T-helper 9 cell (primary cell): Measurements from ENCODE around the gene KIF2C.
A peak's percentile ranks its signal among the peaks of the same experiment; 100 is the strongest.
"Not testable (repeated sequence)": the region's sequence is repeated elsewhere in the genome, so short reads cannot be mapped to it uniquely, and the experiment has no call there.

Source experiments
- DNase-seq: peaks from one replicate; pipeline ENCODE4 v3.0.0-alpha.2; 2020
- total RNA-seq, 2 donors: gene quantifications; one replicate each; lab custom pipeline; 2026; lab: John Stamatoyannopoulos, UW

Gene KIF2C
- total RNA-seq, result 2.4 to 3.9 reads per million in 2 donors

- peak; percentile 93 for DNase-seq
These were observed at the start of gene KIF2C for GRCh38 chr1:44739307-44740178. Gene KIF2C (plus strand): TSS chr1:44739837. CDS start chr1:44739933, 96 bp downstream.

DNA sequence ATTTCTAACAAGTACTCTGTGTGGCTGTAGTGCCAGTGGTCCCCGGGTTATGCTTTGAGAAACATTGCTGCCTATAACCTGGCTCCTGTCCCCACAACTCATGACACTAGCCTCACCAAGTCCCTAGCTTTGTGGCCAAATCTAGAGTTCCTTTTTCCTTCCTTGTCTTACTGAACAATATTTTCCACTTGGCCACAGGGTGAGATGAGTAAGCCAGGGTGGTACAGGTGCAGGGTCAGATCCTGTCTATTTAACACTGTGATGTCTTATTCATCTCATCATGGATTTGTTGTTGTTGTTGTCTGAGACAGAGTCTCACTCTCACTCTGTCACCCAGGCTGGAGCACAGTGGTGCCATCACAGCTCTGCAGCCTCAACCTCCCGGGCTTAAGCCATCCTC lies 46.5 kb upstream of the KIF2C start:
- DNase-seq, result no peak

GRCh38 chr1:44693900-44694299 lies 45.7 kb upstream of the KIF2C start:
- no peak for DNase-seq

DNA sequence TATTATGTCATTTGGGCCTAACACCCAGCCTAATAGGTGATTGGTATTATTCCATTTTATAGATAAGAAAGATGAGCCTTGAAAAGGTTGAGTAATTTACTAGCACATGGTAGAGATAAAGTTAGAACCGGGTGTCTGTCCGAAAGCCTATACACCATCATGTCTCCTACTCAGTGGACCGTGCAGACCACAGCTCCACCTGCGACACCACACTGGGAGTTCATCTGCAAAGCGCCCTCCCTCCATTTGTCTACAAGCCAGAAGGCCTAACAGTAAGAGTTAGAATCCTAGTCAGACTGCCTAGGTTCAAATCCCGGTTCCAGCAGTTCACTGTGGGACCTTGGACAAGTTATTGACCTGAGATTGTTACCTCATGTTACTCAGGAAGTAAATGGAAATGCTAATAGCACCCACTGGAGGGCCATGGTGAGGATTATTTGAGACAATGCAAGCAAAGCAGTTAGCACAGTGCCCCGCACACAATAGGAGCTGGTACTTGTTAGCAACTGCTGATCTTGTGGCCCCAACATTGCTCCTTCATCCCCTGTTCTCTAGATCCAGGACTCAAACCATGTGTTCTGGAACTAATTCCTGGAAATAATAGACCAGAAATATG lies 44.7 kb upstream of the KIF2C start:
- no peak for DNase-seq

DNA sequence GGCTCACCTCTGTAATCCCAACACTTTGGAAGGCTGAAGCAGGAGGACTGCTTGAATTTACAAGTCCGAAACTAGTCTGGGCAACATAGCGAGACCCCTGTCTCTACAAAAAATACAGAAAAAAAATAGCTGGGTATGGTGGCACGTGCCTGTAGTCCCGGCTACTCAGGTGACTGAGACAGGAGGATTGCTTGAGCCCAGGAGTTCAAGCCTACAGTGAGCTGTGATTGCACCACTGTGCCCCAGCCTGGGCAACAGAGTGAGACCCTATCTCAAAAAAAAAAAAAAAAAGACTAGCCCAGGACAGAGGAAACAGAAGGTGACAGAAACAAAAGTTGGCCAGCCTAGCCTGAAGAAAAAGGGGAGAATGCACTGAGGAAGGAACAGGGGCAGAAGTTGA lies 44.0 kb upstream of the KIF2C start:
- no peak for DNase-seq

- no peak for DNase-seq
These were observed 43.5 kb upstream of the KIF2C start for GRCh38 chr1:44696101-44696500.

GRCh38 chr1:44696789-44697345 lies 42.8 kb upstream of the KIF2C start:
- DNase-seq, result no peak

- no peak for DNase-seq
These were observed 41.5 kb upstream of the KIF2C start for GRCh38 chr1:44698138-44698537.

DNA sequence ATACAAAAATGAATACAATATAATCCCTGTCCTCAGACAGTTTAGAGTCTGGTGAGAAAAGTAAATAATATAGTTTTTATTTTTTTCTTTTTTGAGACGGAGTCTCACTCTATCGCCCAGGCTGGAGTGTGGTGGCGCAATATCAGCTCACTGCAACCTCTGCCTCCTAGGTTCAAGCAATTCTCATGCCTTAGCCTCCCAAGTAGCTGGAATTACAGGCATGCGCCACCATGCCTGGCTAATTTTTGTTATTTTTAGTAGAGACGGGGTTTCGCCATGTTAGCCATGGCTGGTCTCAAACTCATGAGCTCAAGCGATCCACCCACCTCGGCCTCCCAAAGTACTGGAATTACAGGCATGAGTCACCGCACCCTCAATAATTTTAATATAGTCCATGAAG lies 40.3 kb upstream of the KIF2C start:
- not testable (repeated sequence) for DNase-seq

GRCh38 chr1:44700573-44700972 lies 39.1 kb upstream of the KIF2C start:
- DNase-seq, result no peak

- no peak for DNase-seq
These were observed 38.5 kb upstream of the KIF2C start for GRCh38 chr1:44701141-44701573.

DNA sequence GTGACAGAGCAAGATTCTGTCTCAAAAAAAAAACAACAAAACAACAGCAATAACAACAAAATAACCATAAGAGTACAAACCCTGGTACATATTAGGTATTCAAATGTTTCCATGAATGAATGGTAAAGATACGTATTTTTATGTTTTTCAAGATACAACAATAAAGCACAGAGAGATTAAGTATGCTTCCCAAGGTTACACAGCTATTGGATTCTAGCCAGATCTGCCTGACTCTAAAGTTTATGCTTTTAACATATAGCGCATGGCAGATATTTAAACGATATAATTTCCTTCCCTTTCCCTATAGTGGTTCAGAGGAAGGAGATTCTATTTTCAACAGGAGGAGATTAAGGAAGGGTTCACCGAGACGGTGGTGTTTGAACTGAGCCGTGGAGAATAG lies 34.2 kb upstream of the KIF2C start:
- no peak for DNase-seq

DNA sequence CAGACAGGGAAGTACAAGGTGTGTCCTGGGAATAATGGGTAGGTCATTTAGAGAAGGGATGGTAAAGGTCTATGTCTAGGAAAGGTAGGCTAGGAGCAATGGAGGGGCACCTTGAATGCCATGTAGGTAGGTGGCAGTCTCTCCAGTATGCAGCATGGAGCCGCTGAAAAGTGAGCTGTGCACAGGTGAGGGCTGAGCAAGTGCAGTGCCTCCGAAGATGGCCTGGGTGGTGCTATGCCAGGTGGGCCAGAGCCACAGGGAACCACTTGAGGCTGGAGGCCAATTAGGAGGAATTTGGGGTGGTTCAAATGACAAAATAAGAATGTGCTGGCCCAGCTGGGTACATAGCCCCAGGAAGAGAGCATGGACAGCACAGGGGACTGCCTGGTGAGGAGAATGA lies 33.7 kb upstream of the KIF2C start:
- DNase-seq, result no peak

GRCh38 chr1:44707112-44707881 lies 32.3 kb upstream of the KIF2C start:
- DNase-seq, result no peak

DNA sequence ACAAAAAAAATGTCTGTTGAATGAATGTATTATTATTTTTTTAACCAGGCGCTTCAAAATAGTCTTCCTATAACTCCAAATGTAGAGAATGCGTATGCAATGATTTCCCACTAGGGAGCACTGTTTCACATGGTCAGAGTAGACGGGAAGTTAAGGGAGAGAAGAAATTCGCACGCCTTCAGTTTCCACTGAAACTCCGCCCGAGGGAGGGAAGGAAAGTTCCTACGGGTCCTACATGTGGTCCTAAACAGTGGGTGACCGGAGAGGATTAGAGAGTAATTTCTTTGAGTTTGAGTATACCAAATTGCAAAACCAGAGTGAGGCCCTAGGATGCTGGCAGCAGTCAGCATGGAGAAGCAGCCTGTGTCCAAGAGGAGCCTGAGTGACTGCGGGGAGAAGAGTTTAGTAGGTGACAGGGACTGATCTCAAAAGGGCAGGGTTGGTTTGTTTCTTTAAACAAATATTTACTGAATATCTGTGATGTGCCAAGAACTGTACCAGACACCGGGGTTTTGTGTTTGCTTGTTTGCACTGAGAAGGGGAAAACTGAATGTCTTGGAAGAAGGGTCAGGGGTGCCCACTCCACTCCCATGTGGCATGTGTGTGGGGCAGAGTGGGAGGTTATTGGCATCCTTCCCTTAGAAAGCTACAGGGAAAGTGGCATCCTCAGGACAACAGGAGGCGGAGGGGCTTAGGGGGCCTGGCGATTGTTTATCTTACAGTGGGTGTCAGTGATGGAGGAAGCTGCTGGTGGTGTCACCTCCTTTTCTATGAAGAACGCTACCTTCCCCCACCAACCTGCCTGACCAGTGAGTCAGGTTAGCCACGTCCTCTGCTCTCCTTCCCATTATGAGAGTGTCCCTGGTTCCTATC lies 31.4 kb upstream of the KIF2C start:
- DNase-seq, result no peak

DNA sequence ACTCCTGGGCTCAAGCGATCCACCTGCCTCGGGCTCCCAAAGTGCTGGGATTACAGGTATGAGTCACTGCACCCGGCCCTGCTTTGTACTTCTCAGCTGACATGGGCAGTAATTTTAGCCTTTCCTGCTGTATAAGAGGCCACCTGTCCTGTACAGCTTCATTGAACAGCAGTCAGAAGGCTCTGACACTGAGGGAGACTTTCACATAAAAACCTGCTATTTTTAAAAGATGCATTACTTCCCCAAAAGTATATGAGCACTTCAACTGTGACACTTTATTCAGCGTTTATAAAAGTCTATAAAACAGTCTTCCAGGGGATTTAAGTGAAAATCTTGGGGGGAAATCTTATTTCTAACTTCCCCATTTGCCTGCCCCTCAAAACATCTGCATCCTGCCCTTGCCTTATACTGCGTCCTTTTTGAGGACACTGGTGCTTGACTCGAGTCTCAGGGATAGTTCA lies 26.3 kb upstream of the KIF2C start:
- no peak for DNase-seq

- no peak for DNase-seq
These were observed 25.1 kb upstream of the KIF2C start for GRCh38 chr1:44714532-44714931.

GRCh38 chr1:44714944-44715571 lies 24.6 kb upstream of the KIF2C start:
- peak; percentile 46 for DNase-seq

- DNase-seq, result no peak
These were observed 22.5 kb upstream of the KIF2C start for GRCh38 chr1:44717156-44717555.

DNA sequence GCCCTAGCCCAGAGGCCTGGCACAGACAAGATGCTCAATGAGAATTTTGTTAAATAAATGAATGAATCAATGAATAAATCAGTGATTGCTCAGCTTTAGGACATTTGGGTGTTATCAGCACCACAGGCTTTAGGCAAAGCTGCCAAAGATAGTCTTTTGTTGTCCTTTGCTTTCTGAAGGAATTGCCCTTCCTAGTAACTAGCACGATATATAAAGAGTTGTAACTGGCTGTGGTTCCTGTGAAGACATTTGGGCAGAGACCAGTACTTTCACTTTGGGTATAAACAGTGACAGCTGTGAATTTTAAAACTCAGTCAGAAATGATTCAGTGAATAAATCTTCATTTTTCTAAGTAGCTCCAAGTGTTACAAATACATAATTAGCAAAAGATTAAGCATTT lies 22.0 kb upstream of the KIF2C start:
- no peak for DNase-seq

GRCh38 chr1:44718091-44718490 lies 21.5 kb upstream of the KIF2C start:
- no peak for DNase-seq

DNA sequence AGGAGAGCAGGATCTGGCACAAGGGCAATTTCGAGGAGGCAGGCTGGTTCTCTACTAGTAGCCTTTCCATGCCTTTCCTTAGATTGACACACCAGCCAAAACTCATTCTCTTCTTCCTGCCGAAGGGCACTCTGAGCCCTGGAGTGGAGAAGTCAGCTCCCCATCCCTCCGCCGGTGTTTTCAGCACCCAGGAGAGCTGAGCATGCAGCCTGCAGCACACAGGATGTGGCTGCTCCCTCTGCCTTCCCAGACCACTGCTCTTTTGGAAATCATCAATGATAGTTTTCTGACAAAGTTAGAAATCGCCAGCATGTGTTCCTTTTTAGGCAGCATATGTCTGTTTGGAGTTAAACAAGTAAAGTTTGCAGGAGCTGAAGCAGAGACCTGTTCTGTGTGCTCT lies 20.3 kb upstream of the KIF2C start:
- DNase-seq, result no peak
